K562 (cell line): ENCODE measurements around the gene ATP8B2. TPM values are rescaled to one million over a fixed set of nuclear protein-coding genes. Genes with fewer than 3 reads are reported as not detected.

Source experiments
- CBFA2T3 ChIP-seq: fragments of 450-650 bp; IDR thresholded peaks from 2 replicates; pipeline ENCODE4 v1.6.1; 2017
- DEAF1 ChIP-seq: fragments of 450-650 bp; formaldehyde crosslinking; IDR thresholded peaks from 2 replicates; pipeline ENCODE4 v1.4.0; 2020; ENCODE audit warnings: mild to moderate bottlenecking, moderate library complexity
- E2F8 ChIP-seq: fragments of 450-650 bp; IDR thresholded peaks from 2 replicates; pipeline ENCODE4 v1.7.1; 2018; ENCODE audit warnings: mild to moderate bottlenecking, low read depth; ENCODE audit not compliant: partially characterized antibody
- ESRRA ChIP-seq: fragments of 450-650 bp; IDR thresholded peaks from 2 replicates; pipeline ENCODE4 v1.6.1; 2014; ENCODE audit warnings: low read depth, mild to moderate bottlenecking, moderate library complexity, borderline replicate concordance
- FOXJ2 ChIP-seq: fragments of 200-800 bp; sonication (Bioruptor generic); IDR thresholded peaks from 2 replicates; pipeline ENCODE4 v1.6.1; 2016; ENCODE audit warnings: missing genetic modification characterization, missing compliant biosample characterization
- JUND ChIP-seq, 2 experiments: IDR thresholded peaks; 2 replicates in 1 of 2; 3 replicates in 1 of 2; pipeline ENCODE4 v1.6.1; 2011; ENCODE audit warnings: borderline replicate concordance in 2 of 2, low read depth in 2 of 2, low read length in 2 of 2, improper control_type of control experiment in 1 of 2, missing biosample characterization in 1 of 2, missing genetic modification characterization in 1 of 2, missing genetic modification reagents in 1 of 2
- KDM5B ChIP-seq: fragments of 200-600 bp; sonication (generic); IDR thresholded peaks from 2 replicates; pipeline ENCODE4 v1.6.1; 2012; ENCODE audit warnings: low read depth, mild to moderate bottlenecking, moderate library complexity, low read length, control low read depth, inconsistent platforms; ENCODE audit not compliant: insufficient replicate concordance
- MCM5 ChIP-seq: fragments of 450-650 bp; IDR thresholded peaks from 2 replicates; pipeline ENCODE4 v1.6.1; 2016; ENCODE audit warnings: low read depth
- MTF1 ChIP-seq: fragments of 250-450 bp; sonication (Bioruptor Pico); IDR thresholded peaks from 2 replicates; pipeline ENCODE4 v1.9.0; 2021; ENCODE audit warnings: moderate library complexity, mild to moderate bottlenecking, inconsistent platforms, borderline replicate concordance
- MYC ChIP-seq, 2 experiments: fragments of 250-450 bp in 1 of 2; sonication (Bioruptor Pico) in 1 of 2; IDR thresholded peaks; 2 replicates each; pipeline versions ENCODE4 v1.5.1 to v1.6.1; 2012 to 2021; ENCODE audit warnings: low read depth in 2 of 2, borderline replicate concordance in 1 of 2, improper control_type of control experiment in 1 of 2, low read length in 1 of 2, mild to moderate bottlenecking in 1 of 2, moderate library complexity in 1 of 2
- PBX2 ChIP-seq, 2 experiments: IDR thresholded peaks in 1 of 2; conservative IDR thresholded peaks in 1 of 2; 2 replicates each; pipeline ENCODE4 v1.6.1; 2016; ENCODE audit warnings: low read depth in 2 of 2, mild to moderate bottlenecking in 1 of 2, missing compliant biosample characterization in 1 of 2, missing genetic modification characterization in 1 of 2, moderate library complexity in 1 of 2
- PML ChIP-seq: IDR thresholded peaks from 2 replicates; pipeline ENCODE4 v1.6.1; 2012; ENCODE audit warnings: low read length, inconsistent platforms
- RB1 ChIP-seq: fragments of 450-650 bp; IDR thresholded peaks from 2 replicates; pipeline ENCODE4 v1.6.1; 2017; ENCODE audit warnings: low read depth, mild to moderate bottlenecking
- SAP30 ChIP-seq: fragments of 200-600 bp; sonication (generic); IDR thresholded peaks from 2 replicates; pipeline ENCODE4 v1.6.1; 2012; ENCODE audit warnings: borderline replicate concordance, low read depth, mild to moderate bottlenecking, moderate library complexity, low read length, control low read depth, inconsistent platforms; ENCODE audit not compliant: insufficient read depth, poor library complexity, severe bottlenecking
- TAL1 ChIP-seq: fragments of 450-650 bp; IDR thresholded peaks from 2 replicates; pipeline ENCODE4 v1.6.1; 2016; ENCODE audit warnings: mild to moderate bottlenecking
- ZBTB17 ChIP-seq: fragments of 450-650 bp; formaldehyde crosslinking; IDR thresholded peaks from 2 replicates; pipeline ENCODE4 v1.4.0; 2020; ENCODE audit warnings: mild to moderate bottlenecking
- ZFX ChIP-seq: sonication (generic); formaldehyde crosslinking; IDR thresholded peaks from 2 replicates; pipeline ENCODE4 v1.8.0; 2022; ENCODE audit warnings: mild to moderate bottlenecking, missing genetic modification reagents, moderate library complexity
- ZNF384 ChIP-seq: IDR thresholded peaks from 2 replicates; pipeline ENCODE4 v1.6.1; 2012; ENCODE audit warnings: low read depth, low read length, improper control_type of control experiment
- ZSCAN32 ChIP-seq: fragments of 450-650 bp; formaldehyde crosslinking; IDR thresholded peaks from 2 replicates; pipeline ENCODE4 v1.4.0; 2020; ENCODE audit warnings: mild to moderate bottlenecking, moderate library complexity
- polyA plus RNA-seq, 8 experiments: library from polyadenylated mRNA; depleted of rRNA in 4 of 8; stranded (reverse) in 5 of 8; unstranded in 3 of 8; fragments of >200 nt; fragmentation: Nextera tagmentation in 2 of 8; fragmentation: Illumina TruSeq in 1 of 8; extraction: Ambion mirVana in 2 of 8; extraction: Trizol in 1 of 8; gene quantifications; 2 replicates each; pipeline versions ENCODE4 v1.2.1 to v1.2.3, GENCODE V29; 2011 to 2014; ENCODE audit warnings: inconsistent platforms in 1 of 8, missing spikeins in 1 of 8
- total RNA-seq, 7 experiments: library from RNA; depleted of rRNA in 6 of 7; stranded (reverse); fragments of >200 nt in 6 of 7; fragmentation: Illumina TruSeq in 2 of 7; extraction: Trizol in 2 of 7; gene quantifications; 2 replicates each; pipeline versions ENCODE4 v1.2.1 to v1.2.3, GENCODE V29; 2011 to 2021; ENCODE audit warnings: low replicate concordance in 1 of 7

Gene ATP8B2
- total and polyA plus RNA-seq, 9 of the 15 experiments (the other 6 are each of a cell fraction or from before 2014, with no cell fraction given): 0.27 to 33.2 (median 18.4) TPM

GRCh38 chr1:154348429-154349076 lies 23.2 kb downstream of the ATP8B2 start (continued):
- TF ChIP-seq DEAF1 (CRISPR knock-in tag) (peak; percentile 58), MTF1 (no peak), E2F8 (no peak), ESRRA (peak; percentile 26; the same call in 1 of the 2 replicates), MYC (IDR thresholded peaks at IDR 0.05; ENCODE audit: low read depth, low read length) (peak; percentile 39; the same call in 1 of the 2 replicates), MYC (CRISPR knock-in tag; IDR thresholded peaks at IDR 0.05; ENCODE audit: borderline replicate concordance, low read depth) (no peak), JUND (IDR thresholded peaks at IDR 0.05; ENCODE audit: borderline replicate concordance, low read depth, low read length) (peak; percentile 38; the same call in 1 of the 2 replicates), JUND (tag; IDR thresholded peaks at IDR 0.05; ENCODE audit: borderline replicate concordance, low read depth, low read length) (no peak), TAL1 (peak; percentile 15; the same call in 1 of the 2 replicates), KDM5B (no peak), ZNF384 (0 out of 2 replicates have a peak, but pooled peaks have one; percentile 22), RB1 (peak; percentile 48; the same call in 1 of the 2 replicates), PML (no peak), ZFX (CRISPR knock-in tag) (peak; percentile 33; the same call in 1 of the 2 replicates), PBX2 (CRISPR knock-in tag; IDR thresholded peaks at IDR 0.05; ENCODE audit: low read depth) (no peak), PBX2 (tag; conservative IDR thresholded peaks at IDR 0.05; ENCODE audit: low read depth) (no peak), MCM5 (no peak), FOXJ2 (tag) (no peak), SAP30 (no peak), ZSCAN32 (CRISPR knock-in tag) (no peak), ZBTB17 (CRISPR knock-in tag) (no peak), CBFA2T3 (peak; percentile 82)
